ENCODE results near the gene MYLK2. TPM values are rescaled to one million over a fixed set of nuclear protein-coding genes. Genes with fewer than 3 reads are reported as not detected.
A peak's percentile ranks its signal among the peaks of the same experiment; 100 is the strongest.

Gene MYLK2
- total and polyA plus RNA-seq, 2 of the 4 experiments (the other 2 are of a cell fraction): 0.18 to 0.27 TPM

DNA sequence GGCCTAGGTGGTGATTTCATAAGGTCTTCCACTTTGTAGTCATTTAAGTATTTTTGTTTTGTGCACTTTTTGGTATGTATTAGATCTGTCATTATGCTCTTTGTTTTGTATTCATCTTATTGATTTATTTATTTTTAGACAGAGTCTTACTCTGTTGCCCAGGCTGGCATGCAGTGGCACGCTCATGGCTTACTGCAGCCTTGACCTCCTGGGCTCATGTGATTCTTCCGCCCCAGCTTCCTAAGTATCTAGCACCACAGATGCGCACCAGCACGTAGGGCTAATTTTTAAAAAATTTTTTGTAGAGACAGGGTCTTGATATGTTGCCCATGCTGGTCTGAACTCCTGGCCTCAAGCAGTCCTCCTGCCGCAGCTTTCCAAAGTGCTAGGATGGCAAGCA, 49.5 kb upstream of the MYLK2 start:
- intact Hi-C loops (cut with micrococcal nuclease) (no loop called here), in situ Hi-C loops (cut with MboI; ENCODE audit: low sequenced_read_pairs) (no loop called here), dilution Hi-C loops (cut with HindIII; ENCODE audit: low sequenced_read_pairs, unreplicated experiment) (no loop called here)
- H3K36me3 ChIP-seq (ENCODE audit: control insufficient read depth, insufficient read depth, low read length): peaks cover 1% of the 10 kb centered on the region; the same call in 1 of the 2 replicates
- H2BK120ac ChIP-seq (ENCODE audit: low read depth, low read length): no peak overlapping the region
- H2BK15ac ChIP-seq (ENCODE audit: low read depth, low read length): no peak overlapping the region; the same call in 2 of the 3 replicates
- no peaks in the 10 kb centered on the region for H4K20me1 ChIP-seq (ENCODE audit: insufficient read depth, low read length)
- H3K9me1 ChIP-seq (ENCODE audit: insufficient read depth, low read length): no peaks in the 10 kb centered on the region
- H3K23ac ChIP-seq (ENCODE audit: low read depth, low read length): no peak overlapping the region
- ChIA-PET POLR2A (ENCODE audit: unreplicated experiment) (no interaction called here), CTCF (no interaction called here)
- H3K9ac ChIP-seq (ENCODE audit: low read depth, low read length): no peak overlapping the region
- peak overlapping the region in 1 of 2 experiments; percentile 47; a peak in 2 of 4 replicates for H4K8ac ChIP-seq (ENCODE audit: low read depth in 2 of 2, low read length in 2 of 2)
- no peak overlapping the region for H3K4ac ChIP-seq (ENCODE audit: low read depth, low read length)
- no peak overlapping the region for H2AFZ ChIP-seq (replicated peaks; ENCODE audit: low read length, poor library complexity)
- no peaks in the 10 kb centered on the region for H3K27me3 ChIP-seq (ENCODE audit: control insufficient read depth, insufficient read depth, low read length)
- H3K18ac ChIP-seq (ENCODE audit: low read depth, low read length): no peak overlapping the region
- H2AK5ac ChIP-seq (ENCODE audit: low read depth, low read length): no peak overlapping the region
- BruUV-seq (replicated peaks): no TSS peak
- H3K27ac ChIP-seq (ENCODE audit: insufficient read depth, low read length): no peak overlapping the region
- no peak overlapping the region for H3K14ac ChIP-seq (replicated peaks; ENCODE audit: low read depth, low read length)
- no peak overlapping the region for H3K4me2 ChIP-seq (ENCODE audit: low read depth, low read length)
- peaks cover 4% of the 10 kb centered on the region for H3K9me3 ChIP-seq (ENCODE audit: control insufficient read depth, insufficient read depth, low read length)
- H2BK20ac ChIP-seq (ENCODE audit: low read depth, low read length): no peak overlapping the region
- peaks cover 50 to 58% of the 10 kb centered on the region in 2 experiments for H3K79me1 ChIP-seq (ENCODE audit: low read depth in 1 of 2, low read length in 2 of 2)
- no peak overlapping the region for H2BK5ac ChIP-seq (ENCODE audit: low read depth, low read length, poor library complexity, severe bottlenecking)
- 100% methylated on average over 1 of the region's 5 CpGs; no CpG with 5 or more reads in 1 of the 2 experiments for WGBS, 2 experiments (ENCODE audit: extremely low coverage in 2 of 2, insufficient read length in 1 of 2)
- no peak overlapping the region for H4K5ac ChIP-seq (ENCODE audit: low read depth, low read length)
- H2AK9ac ChIP-seq (replicated peaks; ENCODE audit: low read depth, low read length, poor library complexity): no peak overlapping the region
- no peak for DNase-seq
- TF ChIP-seq, protein P1, sequence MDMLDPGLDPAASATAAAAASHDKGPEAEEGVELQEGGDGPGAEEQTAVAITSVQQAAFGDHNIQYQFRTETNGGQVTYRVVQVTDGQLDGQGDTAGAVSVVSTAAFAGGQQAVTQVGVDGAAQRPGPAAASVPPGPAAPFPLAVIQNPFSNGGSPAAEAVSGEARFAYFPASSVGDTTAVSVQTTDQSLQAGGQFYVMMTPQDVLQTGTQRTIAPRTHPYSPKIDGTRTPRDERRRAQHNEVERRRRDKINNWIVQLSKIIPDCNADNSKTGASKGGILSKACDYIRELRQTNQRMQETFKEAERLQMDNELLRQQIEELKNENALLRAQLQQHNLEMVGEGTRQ (IDR thresholded peaks at IDR 0.05; ENCODE audit: low read depth, low read length): no peak
- H3K4me3 ChIP-seq (ENCODE audit: insufficient read depth, low read depth, low read length): no peak overlapping the region
- H4K91ac ChIP-seq (ENCODE audit: insufficient read depth, low read depth, low read length): no peak overlapping the region
- no peak for ATAC-seq (ENCODE audit: low read depth)
- H3K4me1 ChIP-seq (ENCODE audit: control insufficient read depth, insufficient read depth, low read length): peaks cover 2% of the 10 kb centered on the region; the same call in 1 of the 2 replicates
- H3K56ac ChIP-seq (ENCODE audit: extremely low read depth, insufficient read depth, low read length): no peak overlapping the region

Data from IMR-90 (cell line).